ENCODE measurements around the gene PIP.
"Not testable (repeated sequence)": the region's sequence is repeated elsewhere in the genome, so short reads cannot be mapped to it uniquely, and the experiment has no call there.

PIP gene

DNA sequence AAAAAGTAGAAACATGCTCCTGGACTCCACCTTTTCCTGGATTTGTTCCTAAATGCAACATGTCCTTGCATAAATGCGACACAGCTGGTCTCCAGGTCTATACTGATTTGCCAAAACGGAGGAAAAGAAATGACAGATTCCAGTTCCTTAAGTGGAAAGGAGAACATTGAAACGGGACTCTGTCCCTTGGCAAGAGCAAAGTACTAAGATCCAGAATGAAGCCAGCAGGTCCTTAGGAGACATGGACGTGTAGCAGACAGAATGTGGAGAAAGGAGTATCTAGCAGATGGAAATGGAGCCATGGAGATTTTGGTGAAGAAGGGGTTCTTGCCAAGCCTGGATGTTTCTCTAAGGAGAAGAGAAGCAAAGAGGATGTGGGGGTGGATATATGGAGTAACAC, 16.2 kb downstream of the PIP start:
- no peak overlapping the region for H3K4me3 ChIP-seq (replicated peaks; ENCODE audit: low read depth, low read length)
- DNase-seq (ENCODE audit: extremely low read depth, low read depth), result no peak
- TF ChIP-seq, protein P1, sequence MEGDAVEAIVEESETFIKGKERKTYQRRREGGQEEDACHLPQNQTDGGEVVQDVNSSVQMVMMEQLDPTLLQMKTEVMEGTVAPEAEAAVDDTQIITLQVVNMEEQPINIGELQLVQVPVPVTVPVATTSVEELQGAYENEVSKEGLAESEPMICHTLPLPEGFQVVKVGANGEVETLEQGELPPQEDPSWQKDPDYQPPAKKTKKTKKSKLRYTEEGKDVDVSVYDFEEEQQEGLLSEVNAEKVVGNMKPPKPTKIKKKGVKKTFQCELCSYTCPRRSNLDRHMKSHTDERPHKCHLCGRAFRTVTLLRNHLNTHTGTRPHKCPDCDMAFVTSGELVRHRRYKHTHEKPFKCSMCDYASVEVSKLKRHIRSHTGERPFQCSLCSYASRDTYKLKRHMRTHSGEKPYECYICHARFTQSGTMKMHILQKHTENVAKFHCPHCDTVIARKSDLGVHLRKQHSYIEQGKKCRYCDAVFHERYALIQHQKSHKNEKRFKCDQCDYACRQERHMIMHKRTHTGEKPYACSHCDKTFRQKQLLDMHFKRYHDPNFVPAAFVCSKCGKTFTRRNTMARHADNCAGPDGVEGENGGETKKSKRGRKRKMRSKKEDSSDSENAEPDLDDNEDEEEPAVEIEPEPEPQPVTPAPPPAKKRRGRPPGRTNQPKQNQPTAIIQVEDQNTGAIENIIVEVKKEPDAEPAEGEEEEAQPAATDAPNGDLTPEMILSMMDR (IDR thresholded peaks at IDR 0.05; ENCODE audit: low read depth, low read length, missing control alignments), result no peak

DNA sequence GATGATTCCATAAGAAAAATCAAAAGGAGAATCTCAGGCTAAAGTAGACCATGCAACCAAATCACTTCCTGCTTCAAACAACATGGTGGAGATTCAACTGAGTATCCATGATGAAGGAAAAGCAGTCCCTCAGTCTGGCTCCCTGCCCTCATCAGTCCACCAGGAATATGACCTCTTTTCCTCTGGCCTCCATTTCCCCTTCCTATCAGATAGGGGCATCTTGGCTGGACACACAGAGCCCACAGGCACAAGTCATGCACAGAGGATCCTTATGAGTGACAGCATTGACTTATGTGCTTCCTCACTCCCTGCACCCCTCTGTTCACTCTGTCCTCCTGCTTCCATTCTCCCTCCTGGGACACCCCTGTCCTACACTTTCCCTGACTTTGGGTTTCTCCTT, 16.8 kb downstream of the PIP start:
- TF ChIP-seq, protein P1 (IDR thresholded peaks at IDR 0.05; ENCODE audit: low read depth, low read length, missing control alignments), result no peak
- DNase-seq (ENCODE audit: extremely low read depth, low read depth), result no peak
- H3K4me3 ChIP-seq (replicated peaks; ENCODE audit: low read depth, low read length), result no peak overlapping the region

DNA sequence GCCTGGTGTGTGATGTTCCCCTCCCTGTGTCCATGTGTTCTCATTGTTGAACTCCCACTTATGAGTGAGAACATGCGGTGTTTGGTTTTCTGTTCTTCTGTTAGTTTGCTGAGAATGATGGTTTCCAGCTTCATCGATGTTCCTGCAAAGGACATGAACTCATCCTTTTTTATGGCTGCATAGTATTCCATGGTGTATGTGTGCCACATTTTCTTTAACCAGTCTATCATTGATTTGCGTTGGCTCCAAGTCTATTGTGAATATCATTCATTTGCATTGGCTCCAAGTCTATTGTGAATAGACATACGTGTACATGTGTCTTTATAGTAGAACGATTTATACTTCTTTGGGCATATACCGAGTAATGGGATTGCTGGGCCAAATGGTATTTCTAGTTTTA, 18.8 kb downstream of the PIP start:
- H3K4me3 ChIP-seq (replicated peaks; ENCODE audit: low read depth, low read length); DNase-seq (ENCODE audit: extremely low read depth, low read depth): not testable (repeated sequence)

DNA sequence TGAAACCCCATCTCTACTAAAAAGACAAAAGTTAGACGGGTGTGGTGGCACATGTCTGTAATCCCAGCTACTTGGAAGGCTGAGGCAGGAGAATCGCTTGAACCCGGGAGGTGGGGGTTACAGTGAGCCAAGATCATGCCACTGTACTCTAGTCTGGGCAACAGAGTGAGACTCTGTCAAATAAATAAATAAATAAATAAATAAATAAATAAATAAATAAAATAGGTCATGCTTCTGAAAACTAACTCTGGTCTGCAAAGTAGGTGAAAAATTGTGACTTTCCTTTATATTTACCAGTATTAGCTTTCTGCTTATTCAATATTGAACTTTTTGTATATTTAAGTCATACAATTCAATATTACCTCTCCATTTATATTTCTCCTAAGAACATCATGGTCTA, 26.7 kb downstream of the PIP start:
- not testable (repeated sequence) for DNase-seq (ENCODE audit: extremely low read depth, low read depth); H3K4me3 ChIP-seq (replicated peaks; ENCODE audit: low read depth, low read length)

DNA sequence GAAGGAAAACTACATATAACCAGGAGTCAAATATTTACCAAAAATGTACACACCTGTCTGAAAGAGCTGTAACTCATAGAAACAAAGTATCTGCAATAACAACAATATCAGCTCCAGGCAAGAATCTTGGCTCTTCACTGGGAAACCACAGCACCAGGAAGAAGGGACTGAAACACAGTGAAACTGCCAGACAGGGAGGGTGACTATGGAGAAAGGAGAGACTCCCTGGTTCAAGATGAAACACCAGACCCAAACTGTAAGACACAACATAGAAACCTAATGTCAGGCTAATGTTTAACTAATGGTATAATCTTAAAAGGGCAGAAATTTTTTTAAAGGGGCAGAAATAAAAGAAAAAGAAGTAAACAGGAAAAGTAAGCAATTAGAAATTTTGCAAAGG, 39.8 kb downstream of the PIP start:
- DNase-seq (ENCODE audit: extremely low read depth, low read depth), result no peak
- no peak overlapping the region for H3K4me3 ChIP-seq (replicated peaks; ENCODE audit: low read depth, low read length)
- TF ChIP-seq, protein P1 (IDR thresholded peaks at IDR 0.05; ENCODE audit: low read depth, low read length, missing control alignments), result no peak

DNA sequence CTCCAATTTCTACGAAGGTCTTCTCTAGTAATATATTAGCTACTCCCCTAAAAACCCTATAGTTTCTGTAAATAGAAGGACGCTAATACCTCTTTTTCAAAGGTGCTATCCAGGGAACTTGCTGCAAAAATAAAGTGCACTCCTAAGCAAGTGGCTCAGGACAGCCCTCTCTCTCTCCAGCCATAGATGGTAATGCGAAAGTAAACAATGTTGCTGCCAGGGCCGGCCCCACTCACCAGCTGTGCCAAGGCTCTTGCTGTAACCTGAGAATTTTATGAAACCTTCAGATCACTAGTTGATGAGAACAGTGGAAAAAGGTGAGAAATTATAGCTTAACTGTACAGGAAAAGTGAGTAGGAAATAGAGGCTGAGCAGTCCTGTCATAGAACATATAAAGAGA, 40.5 kb downstream of the PIP start:
- H3K4me3 ChIP-seq (replicated peaks; ENCODE audit: low read depth, low read length), result no peak overlapping the region
- DNase-seq (ENCODE audit: extremely low read depth, low read depth), result no peak
- TF ChIP-seq, protein P1 (IDR thresholded peaks at IDR 0.05; ENCODE audit: low read depth, low read length, missing control alignments), result no peak

DNA sequence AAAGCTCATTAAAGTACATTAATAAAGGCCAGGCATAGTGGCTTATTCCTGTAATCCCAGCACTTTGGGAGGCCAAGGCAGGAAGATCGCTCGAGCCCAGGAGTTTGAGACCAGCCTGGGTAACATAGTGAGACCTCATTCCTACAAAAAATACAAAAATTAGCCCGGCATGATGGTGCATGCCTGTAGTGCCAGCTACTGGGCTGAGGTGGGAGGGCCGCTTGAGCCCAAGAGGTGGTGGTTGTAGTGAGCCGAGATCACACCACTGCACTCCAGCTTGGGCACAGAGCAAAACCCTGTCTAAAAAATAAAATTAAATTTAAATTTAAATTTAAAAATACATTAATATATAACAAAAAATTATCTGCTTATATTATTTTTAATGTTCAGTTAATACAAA, 44.3 kb downstream of the PIP start:
- TF ChIP-seq, protein P1 (IDR thresholded peaks at IDR 0.05; ENCODE audit: low read depth, low read length, missing control alignments), result no peak
- no peak for DNase-seq (ENCODE audit: extremely low read depth, low read depth)
- H3K4me3 ChIP-seq (replicated peaks; ENCODE audit: low read depth, low read length), result no peak overlapping the region

DNA sequence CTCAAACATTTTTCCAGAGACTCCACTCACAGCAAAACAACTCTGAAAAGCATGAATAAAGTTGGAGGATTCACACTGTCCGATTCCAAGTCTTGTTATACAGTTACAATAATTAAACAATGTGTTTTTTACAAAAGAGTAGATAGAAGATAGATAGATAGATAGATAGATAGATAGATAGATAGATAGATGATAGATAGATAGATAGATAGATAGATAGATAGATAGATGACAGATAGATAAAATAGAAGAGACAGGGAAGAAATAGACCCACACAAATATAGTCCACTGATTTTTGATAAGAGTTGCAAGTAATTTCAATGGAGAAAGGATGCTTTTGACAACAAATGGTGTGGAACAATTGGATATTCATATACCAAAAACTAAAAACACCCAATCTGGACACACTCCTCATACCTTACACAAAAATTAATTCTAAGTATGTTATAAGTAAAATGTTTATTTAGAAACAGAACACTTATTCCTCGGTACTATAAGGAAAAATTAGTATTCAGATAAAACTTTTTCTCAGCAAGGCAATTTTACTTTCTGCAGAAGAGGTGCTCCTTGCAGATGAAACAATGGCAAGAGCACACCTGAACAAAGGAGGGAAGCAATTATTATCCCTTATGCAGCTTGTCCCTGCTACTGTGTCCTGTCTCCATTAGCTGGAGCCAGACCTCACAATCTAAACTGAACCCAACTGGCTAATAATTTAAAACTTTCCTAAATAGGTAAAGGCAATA, 45.7 kb downstream of the PIP start:
- DNase-seq (ENCODE audit: extremely low read depth, low read depth), result no peak
- TF ChIP-seq, protein P1 (IDR thresholded peaks at IDR 0.05; ENCODE audit: low read depth, low read length, missing control alignments), result no peak
- no peak overlapping the region for H3K4me3 ChIP-seq (replicated peaks; ENCODE audit: low read depth, low read length)

DNA sequence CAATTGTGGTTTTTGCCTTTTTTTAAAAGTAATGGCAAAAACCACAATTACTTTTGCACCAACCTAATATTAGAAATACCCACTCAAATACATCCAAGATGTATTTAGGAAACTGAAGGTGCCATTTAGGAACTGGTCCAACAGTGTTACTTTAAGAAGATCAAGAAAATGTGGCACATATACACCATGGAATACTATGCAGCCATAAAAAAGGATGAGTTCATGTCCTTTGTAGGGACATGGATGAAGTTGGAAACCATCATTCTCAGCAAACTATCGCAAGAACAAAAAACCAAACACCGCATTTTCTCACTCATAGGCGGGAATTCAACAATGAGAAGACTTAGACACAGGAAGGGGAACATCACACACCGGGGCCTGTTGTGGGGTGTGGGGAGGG, 48.9 kb downstream of the PIP start:
- DNase-seq (ENCODE audit: extremely low read depth, low read depth); H3K4me3 ChIP-seq (replicated peaks; ENCODE audit: low read depth, low read length): not testable (repeated sequence)

Measured in HFF-Myc (cell line).